Stimulated activated CD4-positive, alpha-beta T cell treated with anti-CD3 and anti-CD28 coated beads, Interleukin-1b, Interleukin-23, amount 100 ng/mL, for 4 hours (primary cell): ENCODE results near the gene WRAP73.
"Not testable (repeated sequence)": the region's sequence is repeated elsewhere in the genome, so short reads cannot be mapped to it uniquely, and the experiment has no call there.

Experiments used
- DNase-seq, 2 donors: peaks; one replicate each; pipeline ENCODE4 v3.0.0-alpha.2; 2020; ENCODE audit warnings: low read depth in 2 of 2

The WRAP73 gene

GRCh38 chr1:3631320-3632260 is 18.3 kb downstream of the WRAP73 start:
- no peak for DNase-seq

- DNase-seq, result no peak
Observed at GRCh38 chr1:3630914-3631313, 19.0 kb downstream of the WRAP73 start.

GRCh38 chr1:3630161-3630611 is 19.7 kb downstream of the WRAP73 start:
- DNase-seq, result no peak

- no peak for DNase-seq
Observed at GRCh38 chr1:3629561-3630160, 20.2 kb downstream of the WRAP73 start.

DNA sequence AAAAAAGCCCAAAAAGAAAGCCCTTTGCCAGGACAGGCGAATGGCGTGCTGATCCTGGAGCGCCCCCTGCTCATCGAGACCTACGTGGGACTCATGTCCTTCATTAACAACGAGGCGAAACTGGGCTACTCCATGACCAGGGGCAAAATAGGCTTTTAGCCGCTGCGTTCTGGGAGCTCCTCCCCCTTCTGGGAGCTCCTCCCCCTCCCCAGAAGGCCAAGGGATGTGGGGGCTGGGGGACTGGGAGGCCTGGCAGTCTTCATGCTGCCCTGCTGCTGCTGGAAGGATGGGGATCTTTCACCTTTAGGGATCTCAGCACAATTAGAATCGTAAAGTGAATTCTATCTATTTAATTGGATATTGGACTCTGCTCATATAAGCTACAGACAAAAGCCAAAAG is 21.5 kb downstream of the WRAP73 start:
- no peak for DNase-seq

GRCh38 chr1:3627515-3628253 is 22.2 kb downstream of the WRAP73 start:
- no peak for DNase-seq

GRCh38 chr1:3626025-3626424 is 23.9 kb downstream of the WRAP73 start:
- no peak for DNase-seq

GRCh38 chr1:3625151-3625907 is 24.6 kb downstream of the WRAP73 start:
- no peak for DNase-seq

DNA sequence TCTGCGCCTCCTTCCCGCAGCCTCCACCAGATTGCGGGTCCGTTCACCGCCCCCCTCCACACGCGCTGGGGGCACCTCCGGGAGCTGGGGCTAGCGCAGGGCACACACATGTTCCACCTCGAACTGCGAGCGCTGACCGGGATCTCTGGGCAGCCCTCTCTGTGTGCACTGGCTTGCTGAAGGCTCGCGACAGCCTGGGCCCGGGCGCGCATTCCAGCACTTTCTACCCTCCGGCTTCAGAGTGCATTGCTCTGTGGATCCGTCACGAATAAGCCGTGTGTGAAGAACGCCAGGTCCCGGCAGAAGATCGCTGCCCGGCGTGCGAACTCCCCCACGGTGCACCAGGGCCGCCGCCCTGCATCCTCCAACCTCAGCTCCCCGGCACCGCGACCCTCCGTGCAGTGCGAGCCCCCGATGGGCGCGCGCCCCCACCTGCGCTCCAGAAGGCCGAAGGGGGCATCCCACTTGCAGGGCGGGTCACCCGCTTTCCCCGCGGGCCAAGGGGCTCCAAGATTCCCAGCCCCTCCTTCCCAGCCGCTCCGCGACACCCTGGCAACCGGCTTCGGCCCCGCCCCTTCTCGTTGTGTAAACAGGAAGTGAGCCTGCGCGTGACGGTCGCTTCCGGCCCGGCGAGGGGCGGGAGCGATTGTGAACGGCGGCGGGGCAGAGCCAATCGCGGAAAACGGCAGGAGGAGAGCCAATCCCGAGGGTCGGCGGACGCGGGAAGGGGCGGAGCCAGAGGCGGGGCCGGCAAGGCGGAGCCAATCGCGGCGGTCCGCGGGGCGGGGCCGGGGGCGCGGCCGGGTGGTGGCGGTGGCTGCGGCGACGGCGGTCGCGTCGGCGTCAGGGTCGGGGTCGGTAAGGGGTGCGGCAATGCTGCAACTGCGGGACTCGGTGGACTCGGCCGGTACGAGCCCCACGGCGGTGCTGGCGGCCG is 25.4 kb downstream of the WRAP73 start, which contains the start of gene TPRG1L:
TSS of gene TPRG1L (plus strand) at position 816 of the 937 bp plus-strand sequence. CDS start at position 874, 58 bp downstream.
- peak; percentile 97 to 98 for DNase-seq

GRCh38 chr1:3623441-3624199 is 26.3 kb downstream of the WRAP73 start:
- no peak for DNase-seq

DNA sequence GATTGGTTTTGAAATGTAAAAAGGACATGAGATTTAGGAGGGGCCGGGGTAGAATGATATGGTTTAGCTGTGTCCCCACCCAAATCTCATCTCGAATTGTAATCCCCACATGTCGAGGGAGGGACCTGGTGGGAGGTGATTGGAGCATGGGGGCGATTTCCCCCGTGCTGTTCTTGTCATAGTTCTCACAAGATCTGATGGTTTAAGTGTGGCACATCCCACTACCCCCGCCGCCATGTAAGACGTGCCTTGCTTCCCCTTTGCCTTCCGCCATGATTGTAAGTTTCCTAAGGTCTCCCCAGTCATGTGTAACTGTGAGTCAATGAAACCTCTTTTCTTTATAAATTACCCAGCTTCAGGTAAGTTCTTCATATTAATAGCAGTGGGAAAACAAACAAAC is 27.8 kb downstream of the WRAP73 start:
- not testable (repeated sequence) for DNase-seq

- DNase-seq, result not testable (repeated sequence)
Observed at GRCh38 chr1:3621151-3621671, 28.7 kb downstream of the WRAP73 start.

GRCh38 chr1:3620708-3621107 is 29.2 kb downstream of the WRAP73 start:
- DNase-seq, result no peak

- DNase-seq, result peak; percentile 43 to 77
Observed at GRCh38 chr1:3618881-3619671, 30.8 kb downstream of the WRAP73 start.

GRCh38 chr1:3618531-3618880 is 31.4 kb downstream of the WRAP73 start:
- DNase-seq, result no peak

DNA sequence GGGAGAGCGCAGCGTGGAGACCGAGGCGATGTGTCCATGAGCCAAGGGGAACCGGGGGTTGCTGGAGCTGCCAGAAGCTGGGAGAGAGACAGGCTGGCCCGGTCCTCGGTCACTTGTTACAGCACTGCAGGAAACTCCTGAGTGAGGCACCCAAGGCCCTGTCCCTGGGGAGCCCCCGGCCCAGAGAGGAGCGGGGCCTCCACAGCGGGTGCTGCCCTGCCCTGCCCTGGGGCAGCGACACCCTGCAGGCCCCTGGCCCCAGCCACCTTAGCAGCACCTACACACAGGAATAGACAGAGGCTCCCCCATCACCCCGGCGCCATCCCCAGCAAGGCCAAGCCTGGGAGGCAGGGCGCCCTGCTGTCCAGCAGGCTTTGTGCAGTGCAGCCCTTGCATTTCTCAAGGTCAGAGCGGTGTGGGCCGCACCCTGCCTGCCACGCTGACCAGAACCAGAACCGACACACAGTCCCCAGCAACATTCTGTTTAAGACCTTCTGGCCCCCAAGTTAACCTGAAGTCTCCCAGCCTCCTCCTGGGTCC is 32.0 kb downstream of the WRAP73 start:
- no peak for DNase-seq

DNA sequence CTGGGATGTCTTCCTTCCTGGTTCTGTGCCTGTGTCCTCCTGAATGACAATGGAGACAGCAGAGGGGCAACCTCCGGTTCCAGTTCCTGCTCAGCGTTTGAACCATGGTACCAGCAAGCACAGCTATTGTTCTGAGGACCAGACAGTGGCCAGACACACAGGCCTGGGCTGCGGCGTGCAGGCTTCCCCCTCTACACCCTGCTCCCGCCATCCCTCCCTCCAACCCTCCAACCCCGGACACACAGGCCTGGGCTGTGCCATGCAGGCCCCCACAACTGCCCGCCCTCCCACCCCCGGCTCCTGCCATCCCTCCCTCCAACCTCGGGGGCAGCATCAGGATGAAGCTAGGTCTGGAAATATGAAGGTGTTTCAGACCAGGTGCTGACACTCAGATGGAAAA is 33.0 kb downstream of the WRAP73 start:
- no peak for DNase-seq
